Measurements from ENCODE around the gene RAD1. TPM values are rescaled to one million over a fixed set of nuclear protein-coding genes. Genes with fewer than 3 reads are reported as not detected.

The RAD1 gene
- total and polyA plus RNA-seq, 4 donors, result 12.9 to 45.7 (median 17.7) TPM

GRCh38 chr5:34865091-34865490, 50.2 kb downstream of the RAD1 start:
- no peak overlapping the region for H3K4me3 ChIP-seq
- 95 to 97% methylated on average over 2 of the region's 2 CpGs for WGBS, 2 donors
- H3K9me3 ChIP-seq (ENCODE audit: control insufficient read depth in 4 of 4, insufficient read depth in 3 of 4, low read length in 3 of 4), result peaks cover 0 to 3% (median 0%) of the 10 kb centered on the region in 4 donors
- TF ChIP-seq, protein P1, sequence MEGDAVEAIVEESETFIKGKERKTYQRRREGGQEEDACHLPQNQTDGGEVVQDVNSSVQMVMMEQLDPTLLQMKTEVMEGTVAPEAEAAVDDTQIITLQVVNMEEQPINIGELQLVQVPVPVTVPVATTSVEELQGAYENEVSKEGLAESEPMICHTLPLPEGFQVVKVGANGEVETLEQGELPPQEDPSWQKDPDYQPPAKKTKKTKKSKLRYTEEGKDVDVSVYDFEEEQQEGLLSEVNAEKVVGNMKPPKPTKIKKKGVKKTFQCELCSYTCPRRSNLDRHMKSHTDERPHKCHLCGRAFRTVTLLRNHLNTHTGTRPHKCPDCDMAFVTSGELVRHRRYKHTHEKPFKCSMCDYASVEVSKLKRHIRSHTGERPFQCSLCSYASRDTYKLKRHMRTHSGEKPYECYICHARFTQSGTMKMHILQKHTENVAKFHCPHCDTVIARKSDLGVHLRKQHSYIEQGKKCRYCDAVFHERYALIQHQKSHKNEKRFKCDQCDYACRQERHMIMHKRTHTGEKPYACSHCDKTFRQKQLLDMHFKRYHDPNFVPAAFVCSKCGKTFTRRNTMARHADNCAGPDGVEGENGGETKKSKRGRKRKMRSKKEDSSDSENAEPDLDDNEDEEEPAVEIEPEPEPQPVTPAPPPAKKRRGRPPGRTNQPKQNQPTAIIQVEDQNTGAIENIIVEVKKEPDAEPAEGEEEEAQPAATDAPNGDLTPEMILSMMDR (IDR thresholded peaks at IDR 0.05; ENCODE audit: control extremely low read depth, extremely low read depth), result no peak
- DNase-seq (no peak), ATAC-seq (ENCODE audit: insufficient read depth, low FRiP score) (no peak)
- H3K36me3 ChIP-seq (ENCODE audit: control insufficient read depth in 4 of 4, insufficient read depth in 4 of 4, low read length in 4 of 4), result no peaks in the 10 kb centered on the region
- no peak overlapping the region for H3K9ac ChIP-seq (ENCODE audit: insufficient read depth in 1 of 2, low read length in 2 of 2)
- H3K27ac ChIP-seq (ENCODE audit: low read depth in 1 of 2, low read length in 1 of 2), result no peak overlapping the region
- H3K27me3 ChIP-seq (ENCODE audit: control insufficient read depth in 3 of 3, insufficient read depth in 3 of 3, low read length in 2 of 3), result no peaks in the 10 kb centered on the region
- H3K4me1 ChIP-seq (ENCODE audit: control insufficient read depth in 5 of 5, insufficient read depth in 5 of 5, low read length in 5 of 5), result peaks cover 0 to 3% (median 0%) of the 10 kb centered on the region in 5 donors

DNA sequence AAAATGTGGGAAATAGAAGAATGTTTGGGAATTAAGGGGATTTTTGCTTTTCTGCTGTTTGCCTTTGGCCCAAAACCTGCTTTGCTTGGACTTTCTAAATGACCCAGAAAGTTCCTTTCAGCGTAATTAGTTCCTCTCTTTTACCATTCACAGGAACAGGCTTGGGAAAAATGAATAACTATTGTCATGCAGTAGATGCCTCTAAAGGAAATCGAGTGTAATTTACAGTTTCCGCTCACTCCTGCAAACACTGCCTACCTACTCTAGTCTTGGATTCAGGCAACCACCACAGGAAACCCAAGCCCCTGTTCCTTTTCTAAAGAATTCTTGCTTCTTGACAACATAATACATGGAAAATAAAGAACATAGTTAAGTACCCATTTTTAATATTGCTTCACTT, 51.4 kb downstream of the RAD1 start:
- 21 to 40% methylated on average over 3 of the region's 3 CpGs for WGBS, 2 donors
- H3K4me3 ChIP-seq, result no peak overlapping the region
- no peaks in the 10 kb centered on the region for H3K27me3 ChIP-seq (ENCODE audit: control insufficient read depth in 3 of 3, insufficient read depth in 3 of 3, low read length in 2 of 3)
- ATAC-seq (ENCODE audit: insufficient read depth, low FRiP score) (no peak), DNase-seq (no peak)
- no peak overlapping the region for H3K27ac ChIP-seq (ENCODE audit: low read depth in 1 of 2, low read length in 1 of 2)
- no peak overlapping the region for H3K9ac ChIP-seq (ENCODE audit: insufficient read depth in 1 of 2, low read length in 2 of 2)
- H3K4me1 ChIP-seq (ENCODE audit: control insufficient read depth in 5 of 5, insufficient read depth in 5 of 5, low read length in 5 of 5), result peaks cover 0 to 5% (median 0%) of the 10 kb centered on the region in 5 donors
- TF ChIP-seq, protein P1 (IDR thresholded peaks at IDR 0.05; ENCODE audit: control extremely low read depth, extremely low read depth), result no peak
- peaks cover 0 to 3% (median 0%) of the 10 kb centered on the region in 4 donors for H3K9me3 ChIP-seq (ENCODE audit: control insufficient read depth in 4 of 4, insufficient read depth in 3 of 4, low read length in 3 of 4)
- no peaks in the 10 kb centered on the region for H3K36me3 ChIP-seq (ENCODE audit: control insufficient read depth in 4 of 4, insufficient read depth in 4 of 4, low read length in 4 of 4)

DNA sequence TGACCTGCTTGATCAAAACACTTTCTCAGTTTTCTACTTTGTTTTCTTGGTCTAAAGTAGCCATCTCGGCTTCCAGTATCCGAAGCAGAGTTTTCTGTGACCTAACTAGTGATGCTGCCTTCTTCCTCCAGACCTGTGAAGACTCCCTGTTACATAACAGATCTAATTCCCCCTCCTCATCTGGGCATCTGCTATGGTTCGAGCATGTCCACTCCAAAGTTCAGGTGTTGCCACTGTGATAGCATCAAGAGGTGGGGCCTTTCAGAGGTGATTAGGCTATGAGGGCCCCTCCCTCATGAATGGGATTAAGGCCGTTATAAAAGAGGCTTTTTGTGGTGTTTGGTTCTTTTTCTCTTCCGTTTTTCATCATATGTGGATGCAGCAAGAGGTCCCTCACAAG, 56.1 kb downstream of the RAD1 start:
- Histone ChIP-seq H3K9me3 (ENCODE audit: control insufficient read depth in 4 of 4, insufficient read depth in 3 of 4, low read length in 3 of 4) (peaks cover 0 to 3% (median 0%) of the 10 kb centered on the region in 4 donors), H3K9ac (ENCODE audit: insufficient read depth in 1 of 2, low read length in 2 of 2) (no peak overlapping the region), H3K4me3 (no peak overlapping the region), H3K4me1 (ENCODE audit: control insufficient read depth in 5 of 5, insufficient read depth in 5 of 5, low read length in 5 of 5) (peaks cover 0 to 9% (median 1%) of the 10 kb centered on the region in 5 donors), H3K27ac (ENCODE audit: low read depth in 1 of 2, low read length in 1 of 2) (no peak overlapping the region), H3K27me3 (ENCODE audit: control insufficient read depth in 3 of 3, insufficient read depth in 3 of 3, low read length in 2 of 3) (no peaks in the 10 kb centered on the region), H3K36me3 (ENCODE audit: control insufficient read depth in 4 of 4, insufficient read depth in 4 of 4, low read length in 4 of 4) (no peaks in the 10 kb centered on the region)
- TF ChIP-seq, protein P1 (IDR thresholded peaks at IDR 0.05; ENCODE audit: control extremely low read depth, extremely low read depth), result no peak
- ATAC-seq (ENCODE audit: insufficient read depth, low FRiP score), result no peak
- no peak for DNase-seq
- 46 to 65% methylated on average over 5 of the region's 5 CpGs for WGBS, 2 donors

DNA sequence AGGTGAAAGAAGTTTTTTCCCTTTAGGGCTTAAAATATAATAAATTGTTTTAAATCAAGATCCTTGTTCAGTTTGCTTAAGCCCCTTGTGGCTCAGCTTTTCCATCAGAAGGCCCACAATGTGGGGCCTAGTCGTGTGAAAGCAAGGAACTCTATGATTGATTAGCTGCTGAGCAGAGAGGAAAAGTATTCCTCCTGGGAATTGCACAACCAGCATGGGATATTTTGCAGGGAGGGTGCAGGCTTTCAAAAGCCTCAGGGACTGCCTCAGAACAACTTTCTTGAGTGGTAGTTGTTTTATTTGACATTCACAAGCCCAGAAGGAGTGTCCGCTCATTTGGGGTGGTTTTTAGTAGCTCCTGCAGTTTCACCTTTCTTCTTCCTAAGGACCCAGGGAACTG, 56.5 kb downstream of the RAD1 start:
- H3K9me3 ChIP-seq (ENCODE audit: control insufficient read depth in 4 of 4, insufficient read depth in 3 of 4, low read length in 3 of 4), result peaks cover 0 to 3% (median 0%) of the 10 kb centered on the region in 4 donors
- DNase-seq, result peak in 2 of 3 donors; percentile 26 to 37
- ATAC-seq (ENCODE audit: insufficient read depth, low FRiP score), result no peak
- 58 to 67% methylated on average over 2 of the region's 2 CpGs for WGBS, 2 donors
- H3K4me1 ChIP-seq (ENCODE audit: control insufficient read depth in 5 of 5, insufficient read depth in 5 of 5, low read length in 5 of 5), result peaks cover 0 to 9% (median 3%) of the 10 kb centered on the region in 5 donors
- no peak overlapping the region for H3K9ac ChIP-seq (ENCODE audit: insufficient read depth in 1 of 2, low read length in 2 of 2)
- TF ChIP-seq, protein P1 (IDR thresholded peaks at IDR 0.05; ENCODE audit: control extremely low read depth, extremely low read depth), result no peak
- no peaks in the 10 kb centered on the region for H3K27me3 ChIP-seq (ENCODE audit: control insufficient read depth in 3 of 3, insufficient read depth in 3 of 3, low read length in 2 of 3)
- no peaks in the 10 kb centered on the region for H3K36me3 ChIP-seq (ENCODE audit: control insufficient read depth in 4 of 4, insufficient read depth in 4 of 4, low read length in 4 of 4)
- H3K27ac ChIP-seq (ENCODE audit: low read depth in 1 of 2, low read length in 1 of 2), result peak overlapping the region in 1 of 2 donors; percentile 47
- no peak overlapping the region for H3K4me3 ChIP-seq

Measured in lung (tissue), 12 donors.